ENCODE results near the gene INHBB.
A peak's percentile ranks its signal among the peaks of the same experiment; 100 is the strongest.
"Not testable (repeated sequence)": the region's sequence is repeated elsewhere in the genome, so short reads cannot be mapped to it uniquely, and the experiment has no call there.

INHBB gene

GRCh38 chr2:120383631-120384340 is 37.9 kb downstream of the INHBB start:
- no peak for DNase-seq

- DNase-seq: no peak
These were observed 38.8 kb downstream of the INHBB start for GRCh38 chr2:120384486-120385354.

GRCh38 chr2:120385355-120386127 is 39.6 kb downstream of the INHBB start:
- no peak for DNase-seq

- DNase-seq: no peak
These were observed 42.5 kb downstream of the INHBB start for GRCh38 chr2:120388222-120389035.

- DNase-seq: no peak
These were observed 43.1 kb downstream of the INHBB start for GRCh38 chr2:120389036-120389391.

- DNase-seq: no peak
These were observed 44.6 kb downstream of the INHBB start for GRCh38 chr2:120390381-120391055.

GRCh38 chr2:120391382-120391781 is 45.4 kb downstream of the INHBB start:
- not testable (repeated sequence) for DNase-seq

- DNase-seq: no peak
These were observed 46.2 kb downstream of the INHBB start for GRCh38 chr2:120391911-120392665.

GRCh38 chr2:120392923-120393322 is 47.0 kb downstream of the INHBB start:
- DNase-seq: no peak

- DNase-seq: no peak
These were observed 47.5 kb downstream of the INHBB start for GRCh38 chr2:120393456-120393855.

GRCh38 chr2:120394764-120395163 is 48.8 kb downstream of the INHBB start:
- no peak for DNase-seq

GRCh38 chr2:120395221-120396012 is 49.5 kb downstream of the INHBB start:
- DNase-seq: no peak

GRCh38 chr2:120396013-120396860 is 50.3 kb downstream of the INHBB start:
- peak; percentile 83 for DNase-seq

- DNase-seq: peak; percentile 36
These were observed 51.2 kb downstream of the INHBB start for GRCh38 chr2:120396861-120397811.

- DNase-seq: no peak
These were observed 52.4 kb downstream of the INHBB start for GRCh38 chr2:120398051-120398995.

GRCh38 chr2:120398996-120399888 is 53.3 kb downstream of the INHBB start:
- no peak for DNase-seq
